GM19193 (cell line): ENCODE results near the gene HOXA1.

Source experiments
- POLR2A ChIP-seq: IDR thresholded peaks from 4 replicates; pipeline ENCODE4 v1.6.1; 2011; ENCODE audit not compliant: insufficient read depth, insufficient read length; ENCODE audit errors: extremely low read depth

Gene HOXA1

GRCh38 chr7:27096768-27097514 is 1.1 kb upstream of the HOXA1 start:
- no peak for TF ChIP-seq POLR2A

- TF ChIP-seq POLR2A = no peak
Measured at GRCh38 chr7:27095050-27095896, 527 bp downstream of the HOXA1 start.

GRCh38 chr7:27094304-27095049 is 1.3 kb downstream of the HOXA1 start:
- TF ChIP-seq POLR2A = no peak

- TF ChIP-seq POLR2A = no peak
Measured at GRCh38 chr7:27093184-27093895, 2.5 kb downstream of the HOXA1 start.

GRCh38 chr7:27092819-27093110 is 3.0 kb downstream of the HOXA1 start:
- TF ChIP-seq POLR2A = no peak

- no peak for TF ChIP-seq POLR2A
Measured at GRCh38 chr7:27091941-27092818, 3.6 kb downstream of the HOXA1 start.

GRCh38 chr7:27091105-27091504 is 4.7 kb downstream of the HOXA1 start:
- no peak for TF ChIP-seq POLR2A

GRCh38 chr7:27088002-27088922 is 7.5 kb downstream of the HOXA1 start:
- no peak for TF ChIP-seq POLR2A

GRCh38 chr7:27083646-27084045 is 12.2 kb downstream of the HOXA1 start:
- no peak for TF ChIP-seq POLR2A

- no peak for TF ChIP-seq POLR2A
Measured at GRCh38 chr7:27082171-27082570, 13.6 kb downstream of the HOXA1 start.

- TF ChIP-seq POLR2A = no peak
Measured at GRCh38 chr7:27080844-27081436, 14.9 kb downstream of the HOXA1 start.

- no peak for TF ChIP-seq POLR2A
Measured at GRCh38 chr7:27079234-27079975, 16.4 kb downstream of the HOXA1 start.
